Choroid plexus epithelial cell (primary cell): ENCODE results near the gene TSPAN19.
"Not testable (repeated sequence)": the region's sequence is repeated elsewhere in the genome, so short reads cannot be mapped to it uniquely, and the experiment has no call there.

Source experiments
- DNase-seq: peaks from one replicate; pipeline ENCODE4 v3.0.0-alpha.2; 2010; ENCODE audit warnings: low read depth
- H3K4me3 ChIP-seq: 2 replicates; pipeline ENCODE4 v1.5.1; 2011; ENCODE audit warnings: low read depth, mild to moderate bottlenecking, control low read depth, low read length, moderate library complexity
- CTCF ChIP-seq: conservative IDR thresholded peaks from 2 replicates; pipeline ENCODE4 v1.5.1; 2011; ENCODE audit warnings: low read depth, mild to moderate bottlenecking, control low read depth, inconsistent platforms, low read length, moderate library complexity

TSPAN19 gene

GRCh38 chr12:85017618-85018017 lies 18.5 kb downstream of the TSPAN19 start:
- TF ChIP-seq CTCF = no peak
- no peak for DNase-seq
- no peak overlapping the region for H3K4me3 ChIP-seq

DNA sequence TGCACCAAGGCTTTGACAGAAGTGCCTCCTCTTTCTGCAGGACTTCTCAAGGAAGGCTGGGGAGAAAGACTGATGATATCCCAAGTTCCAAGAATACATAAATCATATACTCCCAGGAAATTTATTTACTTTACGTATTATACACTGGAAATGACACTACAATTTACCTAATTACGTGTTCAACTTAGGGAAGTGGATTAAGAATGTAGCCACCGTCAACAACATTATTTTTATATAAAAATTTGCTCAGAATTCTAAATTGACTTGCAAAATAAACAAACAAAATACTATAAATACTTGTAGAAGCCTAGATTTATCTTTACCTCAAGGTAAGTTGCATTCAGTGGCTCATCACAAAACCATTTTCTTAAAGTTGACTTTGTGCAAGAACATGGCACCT lies 18.9 kb downstream of the TSPAN19 start:
- TF ChIP-seq CTCF = no peak
- no peak overlapping the region for H3K4me3 ChIP-seq
- DNase-seq = no peak

- TF ChIP-seq CTCF = no peak
- DNase-seq = peak; percentile 96
- H3K4me3 ChIP-seq = no peak overlapping the region
These were observed 19.7 kb downstream of the TSPAN19 start for GRCh38 chr12:85016413-85016812.

DNA sequence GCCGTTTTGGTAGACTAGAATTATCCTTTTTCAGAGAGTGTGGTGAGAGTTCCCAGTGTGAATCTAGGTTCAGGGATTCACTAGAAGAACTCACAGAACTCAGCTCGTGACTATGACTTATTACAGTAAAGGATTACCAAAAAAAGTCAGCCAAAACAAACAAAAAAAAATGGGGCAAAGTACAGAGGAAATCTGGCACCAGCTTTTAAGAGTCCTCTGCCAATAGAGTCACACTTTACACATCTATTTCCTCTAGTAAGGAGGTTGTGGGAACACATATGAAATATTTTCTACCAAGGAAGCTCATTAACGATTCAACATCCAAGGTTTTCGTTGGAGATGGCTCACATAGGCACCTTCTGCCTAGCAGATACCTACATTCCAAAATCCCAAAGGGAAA lies 28.2 kb downstream of the TSPAN19 start:
- TF ChIP-seq CTCF = no peak
- DNase-seq = peak; percentile 87
- no peak overlapping the region for H3K4me3 ChIP-seq

- no peak for TF ChIP-seq CTCF
- DNase-seq = no peak
- no peak overlapping the region for H3K4me3 ChIP-seq
These were observed 29.9 kb downstream of the TSPAN19 start for GRCh38 chr12:85006206-85006605.

DNA sequence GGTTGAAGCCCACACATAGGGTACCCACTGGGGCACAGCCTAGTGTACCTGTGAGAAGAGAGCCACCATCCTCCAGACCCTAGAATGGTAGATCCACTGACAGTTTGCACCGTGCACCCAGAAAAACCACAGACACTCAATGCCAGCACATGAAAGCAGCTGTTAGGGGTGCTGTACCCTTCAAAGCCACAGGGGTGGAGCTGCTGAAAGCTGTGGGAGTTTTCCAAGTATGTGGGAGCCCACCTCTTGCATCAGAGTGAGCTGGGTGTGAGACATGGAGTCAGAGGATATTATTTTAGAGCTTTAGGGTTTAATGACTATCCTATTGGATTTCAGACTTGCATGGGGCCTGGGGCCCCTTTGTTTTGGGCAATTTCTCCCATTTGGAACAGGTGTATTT lies 30.5 kb downstream of the TSPAN19 start:
- DNase-seq = no peak
- H3K4me3 ChIP-seq = no peak overlapping the region
- TF ChIP-seq CTCF = no peak

- not testable (repeated sequence) for DNase-seq, H3K4me3 ChIP-seq
These were observed 31.0 kb downstream of the TSPAN19 start for GRCh38 chr12:85005047-85005446.

DNA sequence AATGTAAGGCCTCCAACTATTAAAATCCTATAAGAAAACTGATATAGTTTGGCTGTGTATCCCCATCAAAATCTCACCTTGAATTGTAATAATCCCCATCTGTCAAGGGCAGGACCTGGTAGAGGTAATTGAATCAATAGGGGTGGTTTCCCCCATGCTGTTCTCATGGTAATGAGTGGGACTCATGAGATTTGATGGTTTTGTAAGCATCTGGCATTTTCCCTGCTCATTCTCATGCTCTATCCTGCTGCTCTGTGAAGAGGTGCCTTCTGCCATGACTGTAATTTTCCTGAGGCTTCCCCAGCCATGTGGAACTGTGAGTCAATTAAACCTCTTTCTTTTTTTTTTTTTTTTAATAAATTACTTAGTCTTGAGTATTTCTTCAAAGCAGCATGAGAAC lies 31.9 kb downstream of the TSPAN19 start:
- TF ChIP-seq CTCF = no peak
- DNase-seq = no peak
- no peak overlapping the region for H3K4me3 ChIP-seq
